Dermis microvascular lymphatic vessel endothelial cell (primary cell): ENCODE measurements around the gene DPH3. TPM values are rescaled to one million over a fixed set of nuclear protein-coding genes. Genes with fewer than 3 reads are reported as not detected.

Source experiments
- DNase-seq, 2 donors: peaks; one replicate each; pipeline versions ENCODE4 v3.0.0 to v3.0.0-alpha.2; 2010; ENCODE audit warnings: low read depth in 2 of 2
- total RNA-seq: library from RNA; depleted of rRNA; stranded (reverse); fragments of >200 nt; gene quantifications from 2 replicates; pipeline ENCODE4 v1.2.1, GENCODE V29; 2014

DPH3 gene
- total RNA-seq, 1 donor from 2014 or later: 16.4 TPM

GRCh38 chr3:16236030-16236639, 28.6 kb downstream of the DPH3 start:
- DNase-seq: no peak

GRCh38 chr3:16234281-16234680, 30.5 kb downstream of the DPH3 start:
- no peak for DNase-seq

DNA sequence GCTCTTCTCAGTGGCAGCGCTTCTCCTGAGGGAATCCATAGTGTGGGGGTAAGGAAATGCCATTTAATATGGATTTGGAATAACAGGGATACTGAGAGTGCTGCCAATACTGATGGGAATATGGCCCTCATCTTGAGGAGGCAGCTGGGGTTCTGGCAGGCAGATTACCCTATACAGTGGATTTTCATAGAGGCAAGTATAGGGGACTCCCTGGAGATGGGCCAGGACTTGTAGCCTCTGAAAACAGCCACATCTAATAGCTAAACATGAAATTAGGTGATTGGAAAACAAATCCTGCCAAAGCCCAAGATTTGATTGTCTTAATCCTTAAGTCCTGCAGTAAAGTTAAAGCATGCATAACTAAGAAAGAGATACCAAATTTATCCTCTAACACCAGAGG, 30.9 kb downstream of the DPH3 start:
- DNase-seq: no peak

DNA sequence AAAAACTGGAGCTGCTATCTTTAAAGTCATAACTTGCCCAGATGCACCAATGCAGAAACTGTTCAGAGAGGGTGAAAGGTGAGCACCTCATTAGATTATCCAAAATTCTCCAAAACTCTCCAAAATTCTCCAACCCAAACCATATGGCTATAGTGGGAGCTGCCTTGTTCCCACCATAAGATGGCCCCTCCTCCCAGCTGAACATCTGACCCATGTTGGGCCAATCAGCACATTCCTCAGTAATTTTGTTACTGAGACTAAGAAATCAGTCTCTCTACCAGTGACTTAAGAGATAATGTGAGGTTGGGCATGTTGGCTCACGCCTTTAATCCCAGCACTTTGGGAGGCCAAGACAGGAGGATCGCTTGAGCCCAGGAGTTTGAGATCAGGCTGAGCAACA, 32.8 kb downstream of the DPH3 start:
- no peak for DNase-seq

DNA sequence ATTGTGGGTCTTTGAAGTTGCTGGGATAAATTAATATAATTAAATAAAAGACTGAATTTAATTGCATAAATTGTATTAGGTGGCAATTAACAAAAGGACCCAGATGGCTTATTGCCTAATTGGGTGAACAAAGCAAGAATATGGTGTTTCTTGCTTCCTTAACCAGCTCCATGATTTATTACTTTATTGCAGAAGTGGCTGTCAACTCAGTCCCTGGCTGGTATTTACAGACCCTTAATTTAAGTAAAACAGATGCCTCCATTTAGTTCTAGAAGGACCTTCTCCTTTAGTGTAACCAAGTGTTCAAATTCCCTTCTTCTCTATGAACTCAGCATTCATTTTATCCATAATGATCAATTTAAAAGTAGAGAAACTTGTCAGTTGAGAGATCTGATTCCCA, 35.1 kb downstream of the DPH3 start:
- no peak for DNase-seq

DNA sequence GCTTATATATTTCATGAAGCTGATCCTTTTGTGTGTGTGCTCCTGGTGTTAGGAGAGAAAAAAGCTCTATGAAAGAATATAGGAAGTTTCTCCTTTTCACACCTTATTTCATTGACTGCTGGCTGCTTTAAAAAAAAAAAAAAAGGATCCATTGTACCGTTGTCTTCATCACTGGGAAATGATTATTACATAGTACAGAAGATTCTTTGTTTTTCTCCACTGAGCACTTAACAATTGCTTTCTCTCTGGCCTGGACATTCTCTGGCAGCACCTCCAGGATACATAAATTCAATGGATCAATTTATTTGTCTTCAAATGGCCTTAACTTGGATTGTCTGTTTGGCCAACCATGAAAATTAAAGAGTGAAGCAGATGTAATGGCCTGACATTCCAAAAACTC, 37.2 kb downstream of the DPH3 start:
- DNase-seq: no peak

DNA sequence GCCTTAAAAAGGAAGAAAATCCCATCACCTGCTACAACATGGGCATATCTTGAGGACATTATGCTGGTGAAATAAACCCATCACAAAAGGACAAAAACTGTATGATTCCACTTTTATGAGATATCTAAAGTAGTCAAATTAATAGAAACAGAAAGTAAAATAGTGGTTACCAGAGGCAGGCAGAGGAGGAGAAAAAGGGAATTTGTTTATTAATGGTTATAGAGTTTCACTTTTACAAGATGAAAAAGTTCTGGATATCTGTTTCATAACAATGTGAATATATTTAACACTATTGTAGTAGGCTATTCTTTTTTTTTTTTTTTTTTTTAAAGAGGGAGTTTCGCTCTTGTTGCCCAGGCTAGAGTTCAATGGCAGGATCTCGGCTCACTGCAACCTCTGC, 40.4 kb downstream of the DPH3 start:
- DNase-seq: no peak

GRCh38 chr3:16222547-16222946, 42.2 kb downstream of the DPH3 start:
- DNase-seq: no peak

GRCh38 chr3:16221990-16222389, 42.8 kb downstream of the DPH3 start:
- no peak for DNase-seq

DNA sequence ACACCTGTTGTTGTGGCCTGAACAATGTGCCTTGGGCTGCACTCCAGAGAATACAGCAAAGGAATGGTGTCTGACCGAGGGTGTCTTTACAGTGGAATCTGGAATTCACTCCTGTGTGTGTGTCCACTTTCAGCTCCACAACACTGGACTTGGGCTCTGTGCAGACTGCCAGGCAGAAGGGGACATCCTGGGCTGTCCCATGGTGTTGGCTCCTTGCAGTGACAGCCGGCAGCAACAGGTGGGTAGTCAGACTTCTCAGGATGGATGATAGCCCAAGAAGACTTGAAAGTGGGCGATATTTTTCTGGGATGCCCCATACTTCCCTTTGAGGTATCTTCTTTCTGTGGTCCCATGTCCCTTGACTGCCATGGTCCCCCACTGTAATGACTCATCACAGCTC, 45.0 kb downstream of the DPH3 start:
- DNase-seq: no peak

DNA sequence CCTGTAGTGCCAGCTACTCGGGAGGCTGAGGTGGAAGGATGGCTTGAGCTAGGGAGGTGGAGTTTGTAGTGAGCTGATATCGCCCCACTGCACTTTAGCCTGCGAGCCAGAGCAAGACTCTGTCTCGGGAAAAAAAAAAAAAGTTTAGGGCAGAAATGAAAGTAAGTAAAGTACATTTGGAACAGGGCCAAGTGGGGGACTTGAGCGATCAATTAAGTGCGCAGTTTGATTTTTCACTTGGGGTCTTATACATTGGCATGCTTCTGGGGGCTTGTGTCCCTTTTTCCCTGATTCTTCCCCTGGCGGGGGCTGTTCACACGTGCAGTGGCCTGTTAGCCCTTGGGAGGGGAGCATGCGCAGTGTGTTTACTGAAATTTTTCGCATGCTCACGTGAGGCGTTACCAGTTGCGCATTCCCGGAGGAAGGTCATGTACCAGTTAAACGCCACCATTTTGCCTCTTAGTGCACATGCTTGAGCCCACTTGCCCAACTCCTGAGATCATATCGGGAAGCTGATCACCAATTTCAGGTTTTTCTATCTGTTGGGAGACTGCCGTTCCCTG, 48.3 kb downstream of the DPH3 start:
- no peak for DNase-seq

DNA sequence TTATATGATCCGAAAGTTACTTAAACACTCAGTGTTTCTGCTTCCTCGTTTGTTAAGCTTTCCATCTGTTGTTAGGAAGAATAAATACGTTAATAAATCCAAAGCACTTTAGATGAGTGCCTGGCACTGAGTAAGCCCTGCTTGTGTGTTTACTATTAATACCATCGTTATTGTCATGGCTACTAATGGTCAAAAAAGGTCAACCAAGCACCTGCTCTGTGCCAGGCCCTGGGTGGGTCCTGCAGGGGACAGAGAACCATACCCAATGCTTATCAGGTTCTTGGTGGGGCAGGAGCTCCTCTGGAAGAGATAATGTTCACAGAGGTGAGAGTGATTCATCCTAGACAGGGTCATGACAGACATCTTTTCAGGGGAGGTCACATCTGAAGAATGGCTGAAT, 50.4 kb downstream of the DPH3 start:
- no peak for DNase-seq

DNA sequence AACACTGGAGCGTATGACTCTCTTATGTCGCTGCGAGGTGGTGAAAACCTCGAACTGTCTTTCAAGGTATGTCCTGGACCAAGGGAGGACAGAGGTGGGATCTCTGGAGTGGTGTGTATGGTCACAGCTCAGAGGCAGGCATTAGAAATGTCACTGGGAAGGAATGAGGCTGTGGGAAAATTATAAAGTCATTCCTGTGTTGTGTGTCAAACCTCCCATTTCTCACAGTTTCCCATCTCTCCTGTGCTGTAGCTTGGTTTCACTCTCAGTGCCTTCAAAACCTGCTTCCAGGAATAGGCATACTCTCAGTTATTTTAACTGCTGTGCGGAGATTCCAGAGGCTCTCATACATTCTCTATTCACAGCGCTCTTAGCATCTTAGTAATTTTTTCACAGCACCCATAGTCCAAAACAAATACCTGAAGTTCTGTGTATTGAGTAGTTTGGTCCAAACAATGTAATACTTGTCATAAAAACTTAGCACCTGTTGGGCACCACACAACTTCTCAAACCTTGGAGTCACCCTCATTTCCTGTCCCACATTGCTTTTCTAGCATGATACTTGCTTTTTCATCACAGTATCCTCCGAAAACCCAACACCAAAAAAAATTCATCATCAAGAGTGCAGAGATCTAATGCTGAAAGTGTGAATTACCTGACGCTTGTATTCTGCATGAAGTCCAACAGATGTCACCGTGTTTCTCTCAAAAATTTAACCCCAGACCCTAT, 53.4 kb downstream of the DPH3 start:
- no peak for DNase-seq

Other genes with a start within 250 kb of the DPH3 start
- gene GALNT15, start 90.3 kb downstream of the DPH3 start, total RNA-seq: 29.1 and 98.9 TPM in 2 replicates
- gene OXNAD1, start 269 bp upstream of the DPH3 start, total RNA-seq: 10.0 and 13.8 TPM in 2 replicates
- 19.3 and 29.0 TPM in 2 replicates for gene RFTN1, start 248.8 kb upstream of the DPH3 start, total RNA-seq